AG04450 (cell line): ENCODE results near the gene PRX. TPM values are rescaled to one million over a fixed set of nuclear protein-coding genes. Genes with fewer than 3 reads are reported as not detected.
"Not testable (repeated sequence)": the region's sequence is repeated elsewhere in the genome, so short reads cannot be mapped to it uniquely, and the experiment has no call there.

ENCODE experiments used
- CTCF ChIA-PET: fragments of 300-600, 350-600 bp; formaldehyde crosslinking; extraction: SDS; loops from one replicate; lab custom pipeline; 2022; ENCODE audit warnings: antibody characterized with exemption, inconsistent platforms; lab: Charles Lee
- POLR2A ChIA-PET: fragments of 350-600 bp; formaldehyde crosslinking; extraction: SDS; loops from one replicate; lab custom pipeline; 2021; ENCODE audit warnings: antibody characterized with exemption, inconsistent platforms; lab: Yijun Ruan, JAX
- DNase-seq: peaks from one replicate; pipeline ENCODE4 v3.0.0-alpha.2; 2011; ENCODE audit warnings: low read depth, low spot score
- H3K27ac ChIP-seq: one replicate; pipeline ENCODE4 v1.5.1; 2012; ENCODE audit warnings: low read depth, low read length, control low read depth
- H3K27me3 ChIP-seq: one replicate; pipeline ENCODE4 v1.6.0; 2012; ENCODE audit warnings: low read length; ENCODE audit not compliant: control insufficient read depth, insufficient read depth
- H3K4me3 ChIP-seq: 2 replicates; pipeline ENCODE4 v1.5.1; 2011; ENCODE audit warnings: mild to moderate bottlenecking, low read depth, low read length, control low read depth
- H3K9me3 ChIP-seq: 2 replicates; pipeline ENCODE4 v1.5.1; 2012; ENCODE audit warnings: low read length; ENCODE audit not compliant: control insufficient read depth, insufficient read depth
- polyA plus RNA-seq: library from polyadenylated mRNA; depleted of rRNA; stranded (reverse); fragments of >200 nt; gene quantifications from 2 replicates; pipeline ENCODE4 v1.2.3, GENCODE V29; 2011
- TF ChIP-seq, protein P1 (sequence below): IDR thresholded peaks from 2 replicates; pipeline ENCODE4 v1.5.1; 2011; ENCODE audit warnings: low read depth, low read length, control low read depth, inconsistent platforms

PRX gene
- polyA plus RNA-seq, 1 experiment, result 1.8 TPM

DNA sequence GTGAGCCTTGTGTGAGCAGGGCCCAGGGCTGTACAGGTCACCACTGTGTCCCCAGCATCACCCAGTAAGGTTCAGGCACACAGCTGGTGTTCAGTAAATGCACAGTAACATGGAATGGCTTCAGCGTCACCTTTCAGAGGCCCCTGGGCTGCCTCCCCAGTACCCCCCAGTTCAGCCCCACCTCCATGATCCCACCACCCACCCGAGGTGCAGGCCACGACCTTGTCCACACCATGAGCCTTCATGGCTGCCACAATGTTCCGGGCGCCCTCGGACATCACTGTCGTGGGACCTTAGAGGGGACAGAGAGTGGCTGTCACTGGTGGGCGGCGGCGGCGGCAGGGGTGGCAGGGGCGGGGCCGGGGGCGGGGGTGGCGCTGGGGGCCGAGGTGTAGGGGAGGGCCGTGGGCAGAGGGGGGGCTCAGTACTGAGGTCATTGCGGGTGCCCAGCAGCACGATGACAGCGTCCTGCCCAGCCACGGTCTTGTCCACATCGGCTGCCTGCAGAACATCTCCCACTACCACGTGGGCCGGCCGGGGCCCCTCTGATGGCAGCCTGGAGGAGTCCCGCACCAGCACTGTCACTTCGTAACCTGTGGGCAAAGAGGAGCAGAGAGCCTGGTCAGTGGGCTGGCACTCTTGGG is 44.9 kb upstream of the PRX start:
- TF ChIP-seq, protein P1, sequence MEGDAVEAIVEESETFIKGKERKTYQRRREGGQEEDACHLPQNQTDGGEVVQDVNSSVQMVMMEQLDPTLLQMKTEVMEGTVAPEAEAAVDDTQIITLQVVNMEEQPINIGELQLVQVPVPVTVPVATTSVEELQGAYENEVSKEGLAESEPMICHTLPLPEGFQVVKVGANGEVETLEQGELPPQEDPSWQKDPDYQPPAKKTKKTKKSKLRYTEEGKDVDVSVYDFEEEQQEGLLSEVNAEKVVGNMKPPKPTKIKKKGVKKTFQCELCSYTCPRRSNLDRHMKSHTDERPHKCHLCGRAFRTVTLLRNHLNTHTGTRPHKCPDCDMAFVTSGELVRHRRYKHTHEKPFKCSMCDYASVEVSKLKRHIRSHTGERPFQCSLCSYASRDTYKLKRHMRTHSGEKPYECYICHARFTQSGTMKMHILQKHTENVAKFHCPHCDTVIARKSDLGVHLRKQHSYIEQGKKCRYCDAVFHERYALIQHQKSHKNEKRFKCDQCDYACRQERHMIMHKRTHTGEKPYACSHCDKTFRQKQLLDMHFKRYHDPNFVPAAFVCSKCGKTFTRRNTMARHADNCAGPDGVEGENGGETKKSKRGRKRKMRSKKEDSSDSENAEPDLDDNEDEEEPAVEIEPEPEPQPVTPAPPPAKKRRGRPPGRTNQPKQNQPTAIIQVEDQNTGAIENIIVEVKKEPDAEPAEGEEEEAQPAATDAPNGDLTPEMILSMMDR, result no peak
- ChIA-PET CTCF (no interaction called here), POLR2A (interaction anchor here (0.8 kb wide), 1 partner anchor 462 kb away, joined by 3 read pairs; no protein-coding TSS in a partner anchor)
- H3K9me3 ChIP-seq, result no peaks in the 10 kb centered on the region
- no peak for DNase-seq
- no peak overlapping the region for H3K27ac ChIP-seq
- H3K4me3 ChIP-seq, result no peak overlapping the region
- H3K27me3 ChIP-seq, result no peaks in the 10 kb centered on the region

DNA sequence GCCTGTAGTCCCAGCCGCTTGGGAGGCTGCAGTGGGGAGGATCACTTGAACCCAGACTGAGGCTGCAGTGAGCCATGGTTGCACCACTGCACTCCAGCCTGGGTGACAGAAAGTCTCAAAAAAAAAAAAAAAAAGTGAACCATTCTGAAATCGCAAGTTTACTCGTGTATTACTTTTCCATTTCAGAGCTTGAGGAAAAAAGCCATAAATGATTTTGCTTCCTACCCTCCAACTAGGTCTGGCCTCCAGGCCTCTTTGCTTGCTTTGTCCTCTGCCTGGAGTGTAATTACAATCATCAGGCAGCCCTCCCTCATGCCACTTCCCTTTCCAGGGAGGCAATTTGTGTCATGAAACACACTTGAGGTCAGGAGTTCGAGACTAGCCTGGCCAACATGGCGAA is 43.9 kb upstream of the PRX start:
- CTCF ChIA-PET, result interaction anchor here (6.3 kb wide), 1 partner anchor 8 kb away, joined by 49 read pairs; the partner anchor contains the start of gene BLVRB
- Histone ChIP-seq H3K27me3 (no peaks in the 10 kb centered on the region), H3K27ac (no peak overlapping the region), H3K9me3 (no peaks in the 10 kb centered on the region), H3K4me3 (no peak overlapping the region)
- POLR2A ChIA-PET, result interaction anchor here (0.6 to 0.8 kb wide), 2 partner anchors 461 to 806 kb away, joined by 3 to 6 read pairs; no protein-coding TSS in a partner anchor
- TF ChIP-seq, protein P1, result no peak
- DNase-seq, result no peak

DNA sequence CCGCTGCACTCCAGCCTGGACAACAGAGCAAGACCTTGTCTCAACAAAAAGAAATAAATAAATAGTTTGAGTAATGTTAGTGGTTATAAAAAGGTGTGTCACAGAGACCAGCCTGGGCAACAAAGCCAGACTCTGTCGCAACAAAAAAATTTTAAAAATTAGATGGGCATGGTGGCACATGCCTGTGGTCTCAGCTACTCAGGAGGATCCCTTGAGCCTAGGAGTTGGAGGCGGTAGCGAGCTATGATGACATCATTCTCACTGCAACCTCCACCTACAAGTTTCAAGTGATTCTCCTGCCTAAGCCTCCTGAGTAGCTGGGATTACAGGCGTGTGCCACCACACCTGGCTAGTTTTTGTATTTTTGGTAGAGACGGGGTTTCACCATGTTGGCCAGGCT is 40.8 kb upstream of the PRX start:
- not testable (repeated sequence) for H3K4me3 ChIP-seq, H3K27me3 ChIP-seq, H3K9me3 ChIP-seq, DNase-seq, H3K27ac ChIP-seq
- ChIA-PET POLR2A (interaction anchor here (0.9 to 1.3 kb wide), 3 partner anchors 11 to 28 kb away, joined by 3 to 7 read pairs (median 3); partner anchors contain the start of gene SERTAD1), CTCF (interaction anchor here (0.6 to 6.3 kb wide), 2 partner anchors 11 to 21 kb away, joined by 3 to 49 read pairs; partner anchors contain the start of gene BLVRB)

DNA sequence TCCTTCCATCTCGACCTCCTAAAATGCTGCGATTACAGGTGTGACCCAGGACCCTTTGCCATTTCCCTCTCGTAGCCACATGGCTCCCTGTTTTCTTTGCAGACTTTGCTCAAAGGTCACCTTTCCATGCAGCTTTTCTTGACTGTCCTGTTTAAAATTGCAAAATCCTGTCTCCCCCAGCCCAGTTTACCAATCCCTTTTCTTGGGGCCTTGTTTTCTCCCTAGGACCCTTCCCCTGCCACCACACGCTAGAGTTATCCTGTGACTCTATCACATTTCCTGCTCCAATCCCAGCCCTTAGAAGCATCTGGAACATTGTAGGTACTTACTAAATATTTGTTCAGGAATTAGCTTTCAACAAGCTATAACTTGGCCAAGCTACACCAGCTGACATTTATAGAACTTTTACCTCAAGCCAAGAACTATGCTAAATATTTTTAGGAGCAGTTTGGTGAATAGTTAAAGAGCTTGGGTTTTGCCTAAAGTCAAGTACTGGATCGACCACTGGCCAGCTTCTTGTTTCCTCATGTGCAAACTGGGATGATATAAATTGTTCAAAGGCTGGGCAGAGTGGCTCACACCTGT is 40.1 kb upstream of the PRX start:
- ChIA-PET POLR2A (interaction anchor here (0.6 to 1.3 kb wide), 4 partner anchors 10 to 32 kb away, joined by 3 to 7 read pairs (median 3); partner anchors contain the start of gene SERTAD1), CTCF (interaction anchor here (0.5 to 6.3 kb wide), 5 partner anchors 12 to 156 kb away, joined by 3 to 49 read pairs (median 6); partner anchors contain the start of gene BLVRB)
- no peak overlapping the region for H3K27ac ChIP-seq
- no peak overlapping the region for H3K4me3 ChIP-seq
- DNase-seq, result no peak
- H3K27me3 ChIP-seq, result no peaks in the 10 kb centered on the region
- TF ChIP-seq, protein P1, result no peak
- H3K9me3 ChIP-seq, result no peaks in the 10 kb centered on the region

DNA sequence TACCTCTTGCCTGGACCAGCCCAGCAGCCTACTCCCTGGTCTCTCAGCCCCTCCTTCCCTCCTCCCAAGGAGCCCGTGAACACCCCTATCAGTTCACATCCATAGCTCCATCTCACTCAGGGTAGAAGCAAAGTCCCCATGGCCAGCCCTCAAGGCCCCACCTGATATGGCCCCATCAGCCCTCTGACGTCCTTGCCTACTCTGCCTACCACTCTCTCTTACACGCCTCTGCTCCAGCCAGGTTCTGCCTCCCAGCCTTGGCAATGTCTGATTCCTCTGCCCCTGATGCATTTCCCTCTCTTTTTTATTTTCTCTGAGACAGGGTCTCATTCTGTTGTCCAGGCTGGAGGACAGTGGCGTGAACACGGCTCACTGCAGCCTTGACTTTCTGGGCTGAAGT is 38.8 kb upstream of the PRX start:
- POLR2A ChIA-PET, result interaction anchor here (0.6 to 1.3 kb wide), 3 partner anchors 9 to 26 kb away, joined by 3 to 9 read pairs (median 6); no protein-coding TSS in a partner anchor
- TF ChIP-seq, protein P1, result no peak
- Histone ChIP-seq H3K9me3 (no peaks in the 10 kb centered on the region), H3K27me3 (no peaks in the 10 kb centered on the region), H3K27ac (no peak overlapping the region), H3K4me3 (no peak overlapping the region)
- DNase-seq, result no peak
- CTCF ChIA-PET, result interaction anchor here (0.7 to 6.3 kb wide), 2 partner anchors 13 to 58 kb away, joined by 3 to 49 read pairs; partner anchors contain the start of gene BLVRB
